Measurements from ENCODE around the gene CNTN4. TPM values are rescaled to one million over a fixed set of nuclear protein-coding genes. Genes with fewer than 3 reads are reported as not detected.

CNTN4 gene
- total and polyA plus RNA-seq, 4 donors = 1.5 to 30.7 (median 5.7) TPM

GRCh38 chr3:2826453-2826852 lies 727.8 kb downstream of the CNTN4 start:
- Histone ChIP-seq H3K36me3 (ENCODE audit: control insufficient read depth in 4 of 4, insufficient read depth in 4 of 4, low read length in 4 of 4) (no peaks in the 10 kb centered on the region), H3K4me1 (ENCODE audit: control insufficient read depth in 5 of 5, insufficient read depth in 5 of 5, low read length in 5 of 5) (no peaks in the 10 kb centered on the region), H3K4me3 (no peak overlapping the region), H3K9ac (ENCODE audit: insufficient read depth in 1 of 2, low read length in 2 of 2) (no peak overlapping the region), H3K9me3 (ENCODE audit: control insufficient read depth in 4 of 4, insufficient read depth in 3 of 4, low read length in 3 of 4) (no peaks in the 10 kb centered on the region), H3K27me3 (ENCODE audit: control insufficient read depth in 3 of 3, insufficient read depth in 3 of 3, low read length in 2 of 3) (no peaks in the 10 kb centered on the region), H3K27ac (ENCODE audit: low read depth in 1 of 2, low read length in 1 of 2) (no peak overlapping the region)
- ATAC-seq (ENCODE audit: insufficient read depth, low FRiP score) (no peak), DNase-seq (no peak)
- 74 to 76% methylated on average over 3 of the region's 3 CpGs for WGBS, 2 donors
- no peak for TF ChIP-seq CTCF (IDR thresholded peaks at IDR 0.05; ENCODE audit: control extremely low read depth, extremely low read depth)

DNA sequence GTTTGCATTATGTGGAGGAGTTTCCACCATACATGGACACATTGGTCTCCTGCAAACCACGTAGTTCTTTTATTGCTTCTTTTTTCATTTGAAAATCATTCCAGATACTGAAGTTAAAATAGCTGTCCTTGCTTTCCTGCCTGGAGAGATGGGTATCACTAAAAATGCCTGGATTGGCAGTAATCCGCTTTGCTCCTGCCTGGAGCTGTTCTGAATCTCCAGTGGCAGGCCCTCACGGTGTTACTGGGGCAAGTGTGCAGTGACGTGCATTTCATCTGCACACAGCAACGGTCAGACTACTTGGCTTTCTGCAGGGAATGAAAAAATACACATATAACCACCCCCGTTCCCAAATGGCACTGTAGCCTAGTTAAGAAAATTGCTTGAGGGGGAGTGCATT lies 738.6 kb downstream of the CNTN4 start:
- Histone ChIP-seq H3K27ac (ENCODE audit: low read depth in 1 of 2, low read length in 1 of 2) (no peak overlapping the region), H3K9ac (ENCODE audit: insufficient read depth in 1 of 2, low read length in 2 of 2) (no peak overlapping the region), H3K9me3 (ENCODE audit: control insufficient read depth in 4 of 4, insufficient read depth in 3 of 4, low read length in 3 of 4) (no peaks in the 10 kb centered on the region), H3K4me1 (ENCODE audit: control insufficient read depth in 5 of 5, insufficient read depth in 5 of 5, low read length in 5 of 5) (no peaks in the 10 kb centered on the region), H3K36me3 (ENCODE audit: control insufficient read depth in 4 of 4, insufficient read depth in 4 of 4, low read length in 4 of 4) (no peaks in the 10 kb centered on the region), H3K4me3 (no peak overlapping the region), H3K27me3 (ENCODE audit: control insufficient read depth in 3 of 3, insufficient read depth in 3 of 3, low read length in 2 of 3) (no peaks in the 10 kb centered on the region)
- TF ChIP-seq CTCF (IDR thresholded peaks at IDR 0.05; ENCODE audit: control extremely low read depth, extremely low read depth) = no peak
- 61 to 80% methylated on average over 6 of the region's 6 CpGs for WGBS, 2 donors
- ATAC-seq (ENCODE audit: insufficient read depth, low FRiP score) (no peak), DNase-seq (no peak)

DNA sequence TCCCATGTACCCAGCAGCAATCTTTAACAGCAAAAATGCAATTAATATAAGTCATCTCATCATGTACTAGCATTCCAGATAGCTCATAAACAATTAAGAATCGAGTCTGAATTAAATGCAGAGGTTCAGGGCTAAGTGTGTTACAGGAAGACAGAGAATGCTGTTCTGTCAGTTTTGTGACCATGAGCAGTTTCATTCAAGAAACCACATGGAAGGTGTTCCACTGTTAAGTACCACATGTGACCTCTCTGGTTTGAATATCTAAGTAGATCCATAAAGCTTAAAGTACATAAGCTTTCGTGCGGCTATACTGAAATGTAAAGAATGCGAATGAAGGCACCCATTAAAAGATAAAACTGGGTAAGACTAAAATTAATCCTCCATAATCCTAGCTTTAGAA lies 739.2 kb downstream of the CNTN4 start:
- Histone ChIP-seq H3K27me3 (ENCODE audit: control insufficient read depth in 3 of 3, insufficient read depth in 3 of 3, low read length in 2 of 3) (no peaks in the 10 kb centered on the region), H3K4me1 (ENCODE audit: control insufficient read depth in 5 of 5, insufficient read depth in 5 of 5, low read length in 5 of 5) (no peaks in the 10 kb centered on the region), H3K9me3 (ENCODE audit: control insufficient read depth in 4 of 4, insufficient read depth in 3 of 4, low read length in 3 of 4) (no peaks in the 10 kb centered on the region), H3K36me3 (ENCODE audit: control insufficient read depth in 4 of 4, insufficient read depth in 4 of 4, low read length in 4 of 4) (no peaks in the 10 kb centered on the region), H3K9ac (ENCODE audit: insufficient read depth in 1 of 2, low read length in 2 of 2) (no peak overlapping the region), H3K27ac (ENCODE audit: low read depth in 1 of 2, low read length in 1 of 2) (no peak overlapping the region), H3K4me3 (no peak overlapping the region)
- ATAC-seq (ENCODE audit: insufficient read depth, low FRiP score) = no peak
- DNase-seq = no peak
- no peak for TF ChIP-seq CTCF (IDR thresholded peaks at IDR 0.05; ENCODE audit: control extremely low read depth, extremely low read depth)
- 87 to 89% methylated on average over 4 of the region's 4 CpGs for WGBS, 2 donors

- DNase-seq = no peak
- Histone ChIP-seq H3K27me3 (ENCODE audit: control insufficient read depth in 3 of 3, insufficient read depth in 3 of 3, low read length in 2 of 3) (no peaks in the 10 kb centered on the region), H3K36me3 (ENCODE audit: control insufficient read depth in 4 of 4, insufficient read depth in 4 of 4, low read length in 4 of 4) (no peaks in the 10 kb centered on the region), H3K9ac (ENCODE audit: insufficient read depth in 1 of 2, low read length in 2 of 2) (no peak overlapping the region), H3K9me3 (ENCODE audit: control insufficient read depth in 4 of 4, insufficient read depth in 3 of 4, low read length in 3 of 4) (no peaks in the 10 kb centered on the region), H3K27ac (ENCODE audit: low read depth in 1 of 2, low read length in 1 of 2) (no peak overlapping the region), H3K4me3 (no peak overlapping the region), H3K4me1 (ENCODE audit: control insufficient read depth in 5 of 5, insufficient read depth in 5 of 5, low read length in 5 of 5) (no peaks in the 10 kb centered on the region)
- no peak for TF ChIP-seq CTCF (IDR thresholded peaks at IDR 0.05; ENCODE audit: control extremely low read depth, extremely low read depth)
- no peak for ATAC-seq (ENCODE audit: insufficient read depth, low FRiP score)
- 72 to 73% methylated on average over 6 of the region's 6 CpGs for WGBS, 2 donors
Measured at GRCh38 chr3:2838546-2839157, 740.0 kb downstream of the CNTN4 start.
